ENCODE data around the gene POLQ.
"Not testable (repeated sequence)": the region's sequence is repeated elsewhere in the genome, so short reads cannot be mapped to it uniquely, and the experiment has no call there.

POLQ gene

DNA sequence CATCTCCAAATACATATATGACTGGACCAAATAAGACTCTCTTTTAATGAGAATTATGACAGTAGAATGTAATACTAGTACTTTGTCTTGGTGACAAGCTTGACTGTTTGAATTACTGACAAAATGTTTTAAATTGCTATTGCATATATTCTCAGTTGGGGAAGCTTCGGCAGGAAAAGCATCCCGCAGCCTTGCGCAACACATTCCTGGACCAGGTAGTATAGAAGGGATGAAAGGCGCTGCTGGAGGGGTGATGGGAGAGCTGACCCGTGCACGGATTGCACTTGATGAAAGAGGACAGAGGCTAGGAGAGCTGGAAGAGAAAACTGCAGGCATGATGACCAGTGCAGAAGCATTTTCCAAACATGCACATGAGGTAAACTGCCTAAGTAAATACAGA is 127.6 kb downstream of the POLQ start:
- no peak for DNase-seq

DNA sequence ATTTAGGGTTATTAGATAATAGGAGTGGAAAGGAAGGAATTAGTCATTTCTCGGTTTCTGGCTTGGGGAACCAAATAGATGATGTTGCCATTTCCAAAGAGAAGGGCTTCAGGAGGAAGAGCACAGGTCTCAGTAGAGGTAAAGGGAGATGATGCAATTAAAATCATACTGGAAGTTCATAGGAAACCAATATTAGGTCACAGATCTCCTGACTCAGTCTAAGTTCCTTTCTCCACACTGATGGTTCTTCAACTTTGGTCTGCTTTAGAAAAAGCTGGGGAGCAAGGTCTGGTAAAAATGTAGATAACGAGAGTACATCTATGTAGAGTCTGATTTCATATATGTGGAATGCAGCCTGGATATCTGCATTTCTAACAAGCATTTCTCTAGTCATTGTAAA is 130.9 kb downstream of the POLQ start:
- DNase-seq = no peak

DNA sequence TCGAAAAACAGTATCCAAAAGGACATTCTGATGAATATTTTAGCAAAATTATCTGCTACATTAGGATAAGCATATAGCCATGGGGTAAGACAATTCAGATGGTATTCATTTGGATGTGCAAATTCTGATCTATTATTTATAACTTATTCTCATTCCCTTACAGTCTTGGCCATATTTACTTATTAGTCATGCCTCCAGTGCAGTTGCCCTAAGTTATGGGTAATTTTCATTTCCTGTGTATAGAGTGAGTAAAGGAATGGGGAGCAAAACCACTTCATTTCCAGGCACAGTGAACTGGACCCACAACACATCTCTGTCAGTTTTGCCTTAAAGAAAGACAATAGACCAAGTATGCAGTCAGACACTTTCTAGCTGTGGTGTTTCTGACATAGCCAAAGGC is 134.3 kb downstream of the POLQ start:
- DNase-seq = no peak

DNA sequence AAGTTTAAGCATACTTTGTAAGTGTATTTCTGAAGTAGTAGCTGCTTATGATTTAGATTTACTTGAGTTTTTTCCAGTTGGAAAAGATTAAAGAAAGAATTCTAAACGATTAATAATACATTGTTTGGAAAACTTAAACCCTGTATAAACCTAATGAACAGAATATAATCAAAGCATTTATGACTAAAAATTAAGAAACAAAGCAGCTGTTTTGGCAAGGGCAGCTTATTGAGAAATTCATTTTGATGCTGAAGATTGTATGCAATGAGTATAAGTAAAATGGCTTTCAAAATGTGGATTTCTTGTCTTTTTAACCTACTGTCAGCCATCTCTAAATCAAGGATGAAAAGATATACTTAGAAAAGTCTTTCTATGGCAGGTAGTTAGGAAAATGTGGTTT is 140.2 kb downstream of the POLQ start:
- DNase-seq = no peak

DNA sequence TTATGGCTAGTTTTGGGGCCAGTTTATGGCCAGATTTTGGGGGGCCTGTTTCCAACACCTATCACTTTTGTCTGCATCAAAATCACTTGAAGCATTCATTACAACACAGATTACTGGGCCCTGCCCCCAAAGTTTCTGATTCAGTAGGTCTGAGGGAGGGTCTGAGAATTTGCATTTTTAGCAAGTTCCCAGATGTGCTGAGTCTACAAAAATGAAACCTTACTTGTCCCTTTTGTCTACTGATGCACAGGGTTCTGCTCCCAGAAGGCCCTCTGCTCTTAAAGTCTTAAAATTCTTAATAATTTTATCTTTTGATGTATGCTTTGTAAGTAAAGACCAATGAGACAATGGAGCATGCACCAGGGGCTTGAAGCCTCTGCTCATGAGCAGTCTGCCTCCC is 146.0 kb downstream of the POLQ start:
- DNase-seq = no peak

DNA sequence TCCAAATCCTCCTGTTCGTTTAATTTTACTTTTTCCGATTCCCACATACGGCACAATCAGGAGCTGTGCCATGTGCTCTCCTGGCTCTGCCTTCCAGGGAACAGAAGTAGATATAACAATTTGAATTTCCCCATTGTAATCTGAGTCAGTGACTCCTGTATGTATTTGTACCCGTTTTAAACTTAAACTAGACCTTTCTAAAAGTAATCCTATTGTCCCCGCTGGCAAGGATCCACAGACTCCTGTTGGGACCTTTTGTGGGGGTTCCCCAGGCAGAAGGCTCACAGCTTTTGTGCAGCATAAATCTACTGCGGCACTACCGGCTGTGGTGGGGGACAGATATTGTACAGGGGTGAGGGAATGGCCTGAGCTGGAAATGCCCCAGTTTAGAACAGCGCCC is 147.7 kb downstream of the POLQ start:
- not testable (repeated sequence) for DNase-seq

DNA sequence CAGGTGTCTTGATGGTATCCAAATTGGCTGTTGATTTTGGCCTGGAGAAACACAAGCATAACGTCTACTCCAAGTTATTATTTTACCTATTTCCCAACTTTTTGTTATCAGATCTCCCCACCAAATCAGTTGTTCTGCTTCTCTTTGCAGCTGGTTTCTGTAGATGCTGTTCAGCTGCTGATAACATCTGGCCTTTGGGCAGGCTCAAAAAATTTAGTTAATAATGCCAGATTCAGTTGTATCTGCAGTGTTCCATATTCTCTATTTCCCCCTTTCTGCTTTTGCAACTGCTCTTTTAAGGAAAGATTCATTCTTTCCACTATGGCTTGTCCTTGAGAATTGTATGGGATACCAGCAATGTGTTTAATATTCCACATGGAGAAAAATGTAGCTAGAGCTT is 149.8 kb downstream of the POLQ start:
- not testable (repeated sequence) for DNase-seq

DNA sequence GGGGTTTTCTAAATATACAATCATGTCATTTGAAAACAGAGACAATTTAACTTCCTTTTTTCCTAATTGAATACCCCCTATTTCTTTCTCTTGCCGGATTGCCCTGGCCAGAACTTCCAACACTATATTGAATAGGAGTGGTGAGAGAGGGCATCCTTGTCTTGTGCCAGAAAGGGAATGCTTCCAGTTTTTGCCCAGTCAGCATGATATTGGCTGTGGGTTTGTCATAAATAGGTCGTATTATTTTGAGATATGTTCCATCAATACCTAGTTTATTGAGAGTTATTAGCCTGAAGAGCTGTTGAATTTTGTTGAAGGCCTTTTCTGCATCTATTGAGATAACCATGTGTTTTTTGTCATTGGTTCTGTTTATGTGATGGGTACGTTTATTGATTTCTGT is 157.5 kb downstream of the POLQ start:
- not testable (repeated sequence) for DNase-seq
